ENCODE data around the gene DNAJA3.

DNA sequence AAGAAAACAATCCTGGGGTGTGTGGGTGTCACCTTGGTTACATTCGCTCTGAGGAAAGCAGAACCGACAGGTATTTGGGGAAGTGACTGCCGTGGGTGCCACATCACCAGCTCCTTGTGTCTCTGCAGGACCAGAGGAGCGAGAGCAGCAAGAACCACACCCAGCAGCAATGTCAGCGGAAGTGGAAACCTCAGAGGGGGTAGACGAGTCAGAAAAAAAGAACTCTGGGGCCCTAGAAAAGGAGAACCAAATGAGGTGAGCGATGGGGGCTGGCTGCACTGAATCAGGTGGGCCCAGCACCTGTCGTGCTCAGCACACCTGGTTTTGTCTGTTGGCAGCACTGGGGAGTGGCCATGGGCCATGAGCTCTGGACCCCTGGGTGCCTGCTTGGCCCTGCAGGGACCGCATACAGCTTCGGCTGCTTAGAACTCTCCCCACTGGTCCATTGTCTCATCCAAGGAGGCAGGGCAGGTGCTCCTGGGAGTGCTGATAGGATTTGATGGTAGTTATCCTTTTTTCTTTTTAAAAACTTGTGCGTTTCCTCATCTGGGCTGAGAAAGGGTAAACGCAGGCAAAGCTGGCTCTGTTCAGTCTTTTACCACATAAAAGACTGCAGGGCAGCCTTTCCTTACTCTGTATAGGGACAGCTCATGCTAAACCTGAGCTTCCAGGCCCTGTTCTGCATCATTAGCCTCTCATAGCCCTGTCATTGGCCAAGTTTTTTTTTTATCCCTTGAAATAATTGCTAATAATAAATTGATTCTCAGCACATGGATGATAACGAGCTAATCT is 79.9 kb downstream of the DNAJA3 start:
- TF ChIP-seq, protein P1, sequence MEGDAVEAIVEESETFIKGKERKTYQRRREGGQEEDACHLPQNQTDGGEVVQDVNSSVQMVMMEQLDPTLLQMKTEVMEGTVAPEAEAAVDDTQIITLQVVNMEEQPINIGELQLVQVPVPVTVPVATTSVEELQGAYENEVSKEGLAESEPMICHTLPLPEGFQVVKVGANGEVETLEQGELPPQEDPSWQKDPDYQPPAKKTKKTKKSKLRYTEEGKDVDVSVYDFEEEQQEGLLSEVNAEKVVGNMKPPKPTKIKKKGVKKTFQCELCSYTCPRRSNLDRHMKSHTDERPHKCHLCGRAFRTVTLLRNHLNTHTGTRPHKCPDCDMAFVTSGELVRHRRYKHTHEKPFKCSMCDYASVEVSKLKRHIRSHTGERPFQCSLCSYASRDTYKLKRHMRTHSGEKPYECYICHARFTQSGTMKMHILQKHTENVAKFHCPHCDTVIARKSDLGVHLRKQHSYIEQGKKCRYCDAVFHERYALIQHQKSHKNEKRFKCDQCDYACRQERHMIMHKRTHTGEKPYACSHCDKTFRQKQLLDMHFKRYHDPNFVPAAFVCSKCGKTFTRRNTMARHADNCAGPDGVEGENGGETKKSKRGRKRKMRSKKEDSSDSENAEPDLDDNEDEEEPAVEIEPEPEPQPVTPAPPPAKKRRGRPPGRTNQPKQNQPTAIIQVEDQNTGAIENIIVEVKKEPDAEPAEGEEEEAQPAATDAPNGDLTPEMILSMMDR (IDR thresholded peaks at IDR 0.05), result no peak
- no peak for TF ChIP-seq POLR2A (IDR thresholded peaks at IDR 0.05)

Data from lower leg skin (tissue), 3 donors.